Measurements from ENCODE around the gene PCBP3.

Gene PCBP3

DNA sequence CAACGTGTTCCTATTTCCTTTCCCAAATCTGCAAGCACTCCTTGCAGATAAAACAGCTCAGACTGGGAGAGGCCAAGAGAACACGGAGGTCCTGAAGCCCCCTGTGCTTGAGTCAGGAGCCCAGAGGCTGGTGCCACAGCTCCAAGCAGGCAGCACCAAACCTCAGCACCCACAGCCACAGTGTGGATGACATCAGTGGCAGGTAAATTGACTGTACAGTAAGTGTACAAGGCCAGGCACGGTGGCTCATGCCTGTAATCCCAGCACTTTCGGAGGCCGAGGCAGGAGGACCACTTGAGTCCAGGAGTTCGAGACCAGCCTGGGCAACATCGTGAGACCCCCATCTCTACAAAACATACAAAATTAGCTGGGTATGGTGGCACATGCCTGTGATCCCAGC is 336.1 kb downstream of the PCBP3 start:
- DNase-seq (ENCODE audit: low read depth in 2 of 2) = no peak

GRCh38 chr21:45980271-45980670 is 336.7 kb downstream of the PCBP3 start:
- DNase-seq (ENCODE audit: low read depth in 2 of 2) = no peak

- no peak for DNase-seq (ENCODE audit: low read depth in 2 of 2)
These were observed 337.2 kb downstream of the PCBP3 start for GRCh38 chr21:45980697-45981096.

DNA sequence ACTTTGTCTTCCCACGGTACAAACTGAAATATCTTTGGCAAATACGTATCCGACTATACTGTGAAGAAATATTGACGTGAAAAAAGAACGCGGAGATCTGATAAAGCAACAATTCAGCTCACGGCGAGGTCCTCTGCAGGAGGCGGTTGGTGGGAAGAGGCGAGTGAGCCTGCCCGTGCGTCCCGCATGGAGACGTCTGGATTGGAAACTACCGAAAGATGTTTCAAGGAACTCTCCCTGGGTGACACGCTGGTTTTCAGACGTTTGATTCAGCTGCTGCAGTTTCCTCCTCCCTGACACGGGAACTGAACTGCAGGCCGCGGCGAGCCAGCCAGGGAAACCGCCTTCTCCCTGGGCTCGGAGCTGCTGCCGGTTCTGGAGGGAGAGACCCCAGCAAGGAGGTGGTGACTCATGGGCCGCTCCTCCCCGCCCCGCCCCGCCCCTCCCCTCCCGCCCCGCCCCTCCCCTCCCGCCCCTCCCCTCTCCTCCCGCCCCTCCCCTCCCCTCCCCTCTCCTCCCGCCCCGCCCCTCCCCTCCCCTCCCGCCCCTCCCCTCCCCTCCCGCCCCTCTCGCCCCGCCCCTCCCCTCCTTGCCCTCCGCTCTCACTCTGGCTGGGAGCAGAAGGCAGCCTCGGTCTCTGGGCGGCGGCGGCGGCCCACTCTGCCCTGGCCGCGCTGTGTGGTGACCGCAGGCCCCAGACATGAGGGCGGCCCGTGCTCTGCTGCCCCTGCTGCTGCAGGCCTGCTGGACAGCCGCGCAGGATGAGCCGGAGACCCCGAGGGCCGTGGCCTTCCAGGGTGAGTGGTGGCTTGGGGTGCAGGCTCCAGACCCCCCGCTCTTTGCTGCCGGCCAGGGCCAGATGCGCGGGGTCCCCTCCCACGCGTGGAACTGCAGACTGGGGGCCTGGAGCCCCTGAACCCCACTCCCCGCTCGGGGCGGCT is 337.9 kb downstream of the PCBP3 start, which contains the start of gene COL6A1:
TSS of gene COL6A1 (plus strand) at position 620 of the 941 bp plus-strand sequence. CDS start at position 701, 81 bp downstream.
- DNase-seq (ENCODE audit: low read depth in 2 of 2) = peak; percentile 15 to 26

- DNase-seq (ENCODE audit: low read depth in 2 of 2) = no peak
These were observed 338.7 kb downstream of the PCBP3 start for GRCh38 chr21:45982092-45982757.

GRCh38 chr21:45982758-45983648 is 339.5 kb downstream of the PCBP3 start:
- DNase-seq (ENCODE audit: low read depth in 2 of 2) = no peak

DNA sequence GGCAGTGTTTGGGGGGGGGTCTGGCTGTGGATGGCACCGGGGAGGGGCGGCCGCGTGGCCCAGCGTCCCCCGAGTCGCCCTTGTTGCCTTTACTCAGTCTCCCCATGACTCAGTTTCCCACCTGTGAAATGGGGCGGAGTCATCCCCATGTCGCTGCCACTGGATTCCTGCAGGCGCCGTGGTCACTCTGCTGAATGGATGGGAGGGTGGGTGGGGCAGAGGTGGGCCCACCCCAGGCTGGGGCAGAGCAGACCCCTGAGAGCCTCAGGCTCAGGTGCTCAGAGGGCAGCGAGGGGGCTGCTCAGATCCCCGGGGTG is 340.1 kb downstream of the PCBP3 start:
- DNase-seq (ENCODE audit: low read depth in 2 of 2) = no peak

DNA sequence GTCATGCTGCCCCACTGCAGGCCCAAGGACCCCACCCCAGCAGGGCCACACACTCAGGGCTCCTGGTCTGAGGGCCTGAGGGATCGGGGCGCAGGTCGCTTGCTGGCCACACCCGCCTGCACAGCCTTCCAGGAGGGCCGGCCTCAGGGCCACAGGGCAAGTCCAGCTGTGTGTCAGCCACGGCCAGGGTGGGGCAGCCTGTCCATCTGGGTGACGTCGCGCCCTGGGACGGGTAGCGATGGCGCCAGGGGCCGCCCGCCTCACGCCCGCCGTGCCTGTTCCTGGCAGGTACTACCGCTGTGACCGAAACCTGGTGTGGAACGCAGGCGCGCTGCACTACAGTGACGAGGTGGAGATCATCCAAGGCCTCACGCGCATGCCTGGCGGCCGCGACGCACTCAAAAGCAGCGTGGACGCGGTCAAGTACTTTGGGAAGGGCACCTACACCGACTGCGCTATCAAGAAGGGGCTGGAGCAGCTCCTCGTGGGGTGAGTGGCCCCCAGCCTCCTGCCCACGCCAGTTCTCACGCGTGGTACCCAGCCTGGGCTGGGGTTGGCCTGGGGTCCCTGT is 340.5 kb downstream of the PCBP3 start:
- no peak for DNase-seq (ENCODE audit: low read depth in 2 of 2)

DNA sequence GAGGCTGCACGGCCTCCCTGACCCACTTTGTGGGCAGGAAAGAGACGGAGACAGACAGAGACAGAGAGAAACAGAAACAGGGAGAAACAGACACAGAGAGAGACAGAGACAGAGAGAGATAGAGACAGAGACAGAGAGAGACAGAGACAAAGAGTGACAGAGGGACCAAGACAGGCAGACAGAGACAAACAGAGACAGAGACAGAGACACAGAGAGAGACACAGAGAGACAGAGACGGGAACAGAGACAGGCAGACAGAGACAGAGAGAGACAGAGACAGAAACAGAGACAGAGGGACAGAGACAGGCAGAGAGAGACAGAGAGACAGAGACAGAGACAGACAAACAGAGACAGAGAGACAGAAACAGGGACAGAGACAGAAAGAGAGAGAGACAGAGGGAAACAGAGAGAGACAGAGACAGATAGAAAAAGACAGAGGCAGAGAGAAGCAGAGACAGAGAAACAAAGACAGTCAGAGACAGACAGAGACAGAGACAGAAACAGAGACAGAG is 341.1 kb downstream of the PCBP3 start:
- DNase-seq (ENCODE audit: low read depth in 2 of 2) = no peak

GRCh38 chr21:45985471-45986315 is 342.2 kb downstream of the PCBP3 start:
- DNase-seq (ENCODE audit: low read depth in 2 of 2) = no peak

DNA sequence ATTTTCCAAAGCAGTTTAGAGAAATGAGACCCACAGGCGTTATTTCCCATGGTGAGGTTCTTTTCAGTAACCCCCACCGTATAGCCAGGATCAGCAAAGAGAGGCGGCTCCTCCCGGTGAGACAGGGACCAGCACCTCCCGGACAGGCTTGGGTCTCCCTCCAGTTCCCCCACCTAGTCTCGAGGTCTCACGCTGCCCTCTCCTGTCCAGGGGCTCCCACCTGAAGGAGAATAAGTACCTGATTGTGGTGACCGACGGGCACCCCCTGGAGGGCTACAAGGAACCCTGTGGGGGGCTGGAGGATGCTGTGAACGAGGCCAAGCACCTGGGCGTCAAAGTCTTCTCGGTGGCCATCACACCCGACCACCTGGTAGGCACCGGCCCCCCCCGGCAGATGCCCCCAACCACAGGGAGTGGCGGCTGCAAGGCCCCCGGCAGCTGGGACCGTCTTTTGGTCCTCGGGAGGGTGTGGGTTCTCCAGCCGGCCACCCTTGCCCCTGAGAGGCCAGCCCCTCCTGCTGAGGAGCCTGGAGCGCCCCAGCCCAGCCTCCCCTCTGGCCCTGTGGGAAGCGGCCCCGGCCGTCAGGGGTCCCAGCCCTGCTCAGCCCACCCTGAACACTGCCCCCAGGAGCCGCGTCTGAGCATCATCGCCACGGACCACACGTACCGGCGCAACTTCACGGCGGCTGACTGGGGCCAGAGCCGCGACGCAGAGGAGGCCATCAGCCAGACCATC is 343.0 kb downstream of the PCBP3 start:
- no peak for DNase-seq (ENCODE audit: low read depth in 2 of 2)

GRCh38 chr21:45987121-45987711 is 343.7 kb downstream of the PCBP3 start:
- no peak for DNase-seq (ENCODE audit: low read depth in 2 of 2)

GRCh38 chr21:45988366-45989347 is 345.1 kb downstream of the PCBP3 start:
- DNase-seq (ENCODE audit: low read depth in 2 of 2) = no peak

GRCh38 chr21:45989355-45990048 is 346.0 kb downstream of the PCBP3 start:
- no peak for DNase-seq (ENCODE audit: low read depth in 2 of 2)

DNA sequence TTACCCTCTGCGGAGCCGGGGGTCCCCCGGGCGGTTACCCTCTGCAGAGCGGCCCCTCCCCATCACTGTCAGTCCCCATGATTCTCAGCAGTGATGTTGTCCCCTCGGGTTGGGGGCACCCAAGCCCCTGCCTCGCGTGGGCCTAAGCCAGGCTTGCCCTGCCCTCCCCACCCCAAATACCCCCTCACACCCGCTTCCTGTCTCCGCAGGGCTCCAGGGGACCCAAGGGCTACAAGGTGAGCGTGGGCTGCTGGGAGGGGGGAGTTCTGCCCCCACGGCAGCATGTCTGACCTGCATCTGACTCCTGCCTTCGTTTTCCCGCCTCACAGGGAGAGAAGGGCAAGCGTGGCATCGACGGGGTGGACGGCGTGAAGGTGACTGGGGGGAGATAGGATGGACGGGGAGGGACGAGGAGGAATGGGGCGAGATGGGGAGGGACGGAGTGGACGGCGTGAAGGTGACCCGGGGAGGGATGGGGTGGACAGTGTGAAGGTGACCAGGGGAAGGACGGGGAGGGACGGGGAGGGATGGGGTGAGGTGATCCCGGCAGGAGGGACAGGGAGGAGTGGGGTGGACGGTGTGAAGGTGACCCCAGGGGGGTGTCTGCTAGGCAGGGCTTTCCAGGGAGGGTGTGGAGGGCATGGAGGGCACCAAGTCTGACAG is 346.7 kb downstream of the PCBP3 start:
- DNase-seq (ENCODE audit: low read depth in 2 of 2) = no peak

GRCh38 chr21:45990741-45991605 is 347.4 kb downstream of the PCBP3 start:
- DNase-seq (ENCODE audit: low read depth in 2 of 2) = no peak
